GM10847 (cell line): Measurements from ENCODE around the gene GON7.

Source experiments
- POLR2A ChIP-seq: IDR thresholded peaks from 2 replicates; pipeline ENCODE4 v1.6.1; 2011; ENCODE audit not compliant: insufficient read length; ENCODE audit errors: extremely low read depth

GON7 gene

GRCh38 chr14:93171376-93171775, 35.5 kb downstream of the GON7 start:
- TF ChIP-seq POLR2A: no peak

DNA sequence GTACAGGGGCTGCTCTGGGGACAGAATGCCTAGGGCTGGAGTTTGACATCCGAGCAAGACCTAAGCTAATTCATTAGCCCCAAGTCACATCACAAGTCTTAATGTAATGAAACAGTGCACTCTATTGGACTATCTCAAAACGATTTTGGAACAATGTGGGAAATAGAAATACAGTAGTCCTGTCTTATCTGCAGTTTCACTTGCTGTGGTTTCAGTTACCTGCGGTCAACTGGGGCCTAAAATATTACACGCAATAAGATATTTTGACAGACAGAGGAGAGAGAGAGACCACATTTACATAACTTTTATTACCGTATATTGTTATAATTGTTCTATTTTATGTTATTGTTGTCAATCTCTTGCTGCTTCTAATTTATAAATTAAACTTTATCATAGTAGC, 43.3 kb downstream of the GON7 start:
- TF ChIP-seq POLR2A: no peak

DNA sequence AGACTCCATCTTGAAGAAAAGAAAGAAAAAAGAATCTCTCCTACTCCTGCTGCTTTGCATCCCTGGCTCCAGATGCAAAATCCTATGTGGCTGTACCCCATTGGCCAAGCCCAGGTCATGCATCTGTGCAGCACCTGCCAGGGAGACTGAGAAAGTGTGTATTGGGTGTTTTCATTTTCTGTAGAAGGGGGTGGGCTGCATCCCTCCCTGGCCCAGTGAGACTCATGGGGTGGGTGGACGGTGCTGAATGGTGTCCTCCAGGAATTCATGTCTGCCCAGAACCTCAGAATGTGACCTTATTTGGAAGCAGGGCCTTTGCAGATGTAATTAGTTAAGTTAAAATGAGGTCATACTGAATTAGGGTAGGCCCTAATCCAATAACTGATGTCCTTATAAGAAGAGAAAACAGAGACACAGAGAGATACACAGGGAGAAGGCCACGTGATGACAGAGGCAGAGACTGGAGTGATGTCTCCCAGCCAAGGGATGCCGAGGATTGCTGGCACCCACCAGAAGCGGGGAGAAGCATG, 45.4 kb downstream of the GON7 start:
- no peak for TF ChIP-seq POLR2A

DNA sequence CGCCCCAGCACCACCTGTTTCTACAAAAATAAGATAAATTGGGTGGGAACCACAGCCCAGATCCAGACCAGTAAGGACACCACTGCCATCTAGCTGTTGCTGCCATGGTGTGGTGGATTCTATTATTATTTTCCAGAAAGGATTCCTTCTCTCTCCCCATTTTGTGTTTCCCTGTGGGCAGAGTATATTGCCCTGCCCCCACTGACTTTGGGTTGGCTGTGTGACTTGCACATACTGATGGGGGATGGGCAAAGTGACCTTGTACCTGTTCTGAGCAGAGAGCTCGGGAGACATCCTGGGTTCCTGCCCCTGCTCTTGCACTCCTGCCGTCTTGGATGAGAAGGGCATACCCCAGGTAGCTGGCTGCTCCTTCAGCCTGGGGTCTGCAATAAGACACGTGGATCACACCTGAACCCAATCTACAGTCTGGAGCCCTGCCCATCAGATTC, 46.5 kb downstream of the GON7 start:
- TF ChIP-seq POLR2A: no peak

- TF ChIP-seq POLR2A: no peak
Measured at GRCh38 chr14:93156693-93157369, 50.0 kb downstream of the GON7 start.

- no peak for TF ChIP-seq POLR2A
Measured at GRCh38 chr14:93155667-93156066, 51.2 kb downstream of the GON7 start.

GRCh38 chr14:93153121-93153520, 53.7 kb downstream of the GON7 start:
- no peak for TF ChIP-seq POLR2A
